HG02981 (cell line): ENCODE results near the gene SLC15A1.
"Not testable (repeated sequence)": the region's sequence is repeated elsewhere in the genome, so short reads cannot be mapped to it uniquely, and the experiment has no call there.

Experiments used
- ATAC-seq: cut with Tn5 transposase; IDR thresholded peaks from one replicate; pipeline ENCODE4 v1.9.1; 2021; ENCODE audit warnings: mild to moderate bottlenecking, moderate library complexity; ENCODE audit not compliant: unreplicated experiment

Gene SLC15A1

GRCh38 chr13:98754468-98754867 lies 2.0 kb upstream of the SLC15A1 start:
- ATAC-seq: not testable (repeated sequence)

- ATAC-seq: no peak
Measured at GRCh38 chr13:98751861-98752466, 508 bp downstream of the SLC15A1 start.

- no peak for ATAC-seq
Measured at GRCh38 chr13:98751367-98751782, 1.1 kb downstream of the SLC15A1 start.

- no peak for ATAC-seq
Measured at GRCh38 chr13:98749501-98749900, 3.0 kb downstream of the SLC15A1 start.

GRCh38 chr13:98746968-98747367 lies 5.5 kb downstream of the SLC15A1 start:
- no peak for ATAC-seq

- no peak for ATAC-seq
Measured at GRCh38 chr13:98743377-98743776, 9.1 kb downstream of the SLC15A1 start.

GRCh38 chr13:98742961-98743360 lies 9.5 kb downstream of the SLC15A1 start:
- ATAC-seq: no peak

- no peak for ATAC-seq
Measured at GRCh38 chr13:98741741-98742435, 10.6 kb downstream of the SLC15A1 start.

GRCh38 chr13:98740131-98740530 lies 12.3 kb downstream of the SLC15A1 start:
- no peak for ATAC-seq

GRCh38 chr13:98738993-98739392 lies 13.5 kb downstream of the SLC15A1 start:
- no peak for ATAC-seq

- ATAC-seq: no peak
Measured at GRCh38 chr13:98738213-98738612, 14.3 kb downstream of the SLC15A1 start.

- ATAC-seq: no peak
Measured at GRCh38 chr13:98731925-98732324, 20.5 kb downstream of the SLC15A1 start.

GRCh38 chr13:98731038-98731437 lies 21.4 kb downstream of the SLC15A1 start:
- ATAC-seq: no peak

GRCh38 chr13:98730441-98730840 lies 22.0 kb downstream of the SLC15A1 start:
- ATAC-seq: no peak

- no peak for ATAC-seq
Measured at GRCh38 chr13:98729658-98730057, 22.8 kb downstream of the SLC15A1 start.

- no peak for ATAC-seq
Measured at GRCh38 chr13:98722958-98723357, 29.5 kb downstream of the SLC15A1 start.

- ATAC-seq: no peak
Measured at GRCh38 chr13:98721825-98722510, 30.5 kb downstream of the SLC15A1 start.

GRCh38 chr13:98719527-98720250 lies 32.8 kb downstream of the SLC15A1 start:
- ATAC-seq: no peak

GRCh38 chr13:98717891-98718290 lies 34.6 kb downstream of the SLC15A1 start:
- no peak for ATAC-seq

GRCh38 chr13:98717256-98717655 lies 35.2 kb downstream of the SLC15A1 start:
- ATAC-seq: no peak

GRCh38 chr13:98710521-98710920 lies 42.0 kb downstream of the SLC15A1 start:
- ATAC-seq: no peak
